ENCODE measurements around the gene FRMD1. TPM values are rescaled to one million over a fixed set of nuclear protein-coding genes. Genes with fewer than 3 reads are reported as not detected.

The FRMD1 gene
- total RNA-seq, 1 experiment from 2014 or later: not detected

- ChIA-PET RAD21 (ENCODE audit: low non-redundant PET in 1 of 2, low total read pairs in 2 of 2, uncharacterized antibody in 2 of 2, unreplicated experiment in 2 of 2) (no interaction called here), POLR2A (no interaction called here), CTCF (no interaction called here)
- no peak overlapping the region for H2AFZ ChIP-seq (ENCODE audit: low read depth, low read length, poor library complexity, severe bottlenecking)
- BruUV-seq (replicated peaks): no TSS peak
- no peaks in the 10 kb centered on the region for H3K79me2 ChIP-seq (ENCODE audit: insufficient read depth, low read length)
- H3K27ac ChIP-seq (ENCODE audit: low read depth, low read length): no peak overlapping the region
- no peaks in the 10 kb centered on the region for H4K20me1 ChIP-seq (ENCODE audit: insufficient read depth)
- TF ChIP-seq CTCF (IDR thresholded peaks at IDR 0.05 in 2 of 3, conservative IDR thresholded peaks at IDR 0.05 in 1 of 3; ENCODE audit: borderline replicate concordance in 1 of 3, insufficient read depth in 1 of 3, low read depth in 2 of 3, low read length in 2 of 3): no peak
- no peak for TF ChIP-seq EZH2phosphoT487 (IDR thresholded peaks at IDR 0.05; ENCODE audit: borderline replicate concordance)
- no peak for TF ChIP-seq ZBTB33 (IDR thresholded peaks at IDR 0.05; ENCODE audit: extremely low read depth, insufficient replicate concordance, low read length)
- TF ChIP-seq TCF7L2 (IDR thresholded peaks at IDR 0.05; ENCODE audit: borderline replicate concordance, extremely low read depth, insufficient read depth, insufficient read length): no peak
- no peak for TF ChIP-seq FOSL1 (IDR thresholded peaks at IDR 0.05; ENCODE audit: low read depth)
- TF ChIP-seq SIN3A (IDR thresholded peaks at IDR 0.05; ENCODE audit: low read depth): no peak
- TF ChIP-seq CBX3 (IDR thresholded peaks at IDR 0.05; ENCODE audit: low read depth): no peak
- no peak for TF ChIP-seq YY1 (IDR thresholded peaks at IDR 0.05; ENCODE audit: extremely low read depth, insufficient replicate concordance, low read depth, low read length)
- TF ChIP-seq JUND (IDR thresholded peaks at IDR 0.05): no peak
- TF ChIP-seq ATF3 (IDR thresholded peaks at IDR 0.05): no peak
- TF ChIP-seq MAX (IDR thresholded peaks at IDR 0.05): no peak
- TF ChIP-seq POLR2AphosphoS5 (IDR thresholded peaks at IDR 0.05; ENCODE audit: low read depth, low read length): no peak
- TF ChIP-seq REST (IDR thresholded peaks at IDR 0.05; ENCODE audit: low read depth): no peak
- TF ChIP-seq EGR1 (IDR thresholded peaks at IDR 0.05; ENCODE audit: low read depth): no peak
- no peak for TF ChIP-seq RAD21 (IDR thresholded peaks at IDR 0.05; ENCODE audit: low read depth)
- no peak for TF ChIP-seq ELF1 (IDR thresholded peaks at IDR 0.05; ENCODE audit: borderline replicate concordance, low read depth)
- no peak for TF ChIP-seq ZNF274 (IDR thresholded peaks at IDR 0.05; ENCODE audit: low read depth, low read length)
- no peak for TF ChIP-seq ZFX (IDR thresholded peaks at IDR 0.05)
- TF ChIP-seq SRF (IDR thresholded peaks at IDR 0.05; ENCODE audit: low read depth): no peak
- no peaks in the 10 kb centered on the region for H3K9me3 ChIP-seq (ENCODE audit: control insufficient read depth in 1 of 2, insufficient read depth in 1 of 2, low read depth in 1 of 2, low read length in 2 of 2)
- no peak overlapping the region for H3K9ac ChIP-seq (ENCODE audit: low read length)
- H3K4me2 ChIP-seq (ENCODE audit: low read length): no peak overlapping the region
- no peak for DNase-seq (ENCODE audit: low read depth, low spot score)
- no peaks in the 10 kb centered on the region for H3K4me1 ChIP-seq (ENCODE audit: control insufficient read depth in 1 of 2, insufficient read depth in 2 of 2, low read length in 2 of 2)
- no peaks in the 10 kb centered on the region for H3K36me3 ChIP-seq (ENCODE audit: control insufficient read depth in 1 of 2, insufficient read depth in 2 of 2, low read length in 2 of 2)
- ATAC-seq: no peak
- no peaks in the 10 kb centered on the region for H3K27me3 ChIP-seq (ENCODE audit: insufficient read depth, low read length)
- intact Hi-C loops (cut with micrococcal nuclease): loop anchor here (5.0 kb wide), 1 partner anchor 47 kb away; no protein-coding TSS in a partner anchor
- no peak overlapping the region for H3K4me3 ChIP-seq (replicated peaks in 1 of 2; ENCODE audit: low read depth in 1 of 2, low read length in 2 of 2)
- no peaks in the 10 kb centered on the region for H3K9me2 ChIP-seq (ENCODE audit: insufficient read depth)
Observed at GRCh38 chr6:168119539-168119938, 40.5 kb upstream of the FRMD1 start.

Data from HCT116 (cell line).